NOMO-1 treated with DMSO at 0.1 percent for 48 hours (cell line): ENCODE data around the gene USP3.

ENCODE experiments used
- DNase-seq: peaks from one replicate; lab custom pipeline; 2025; ENCODE audit not compliant: unreplicated experiment; lab: John Stamatoyannopoulos, UW

Gene USP3

DNA sequence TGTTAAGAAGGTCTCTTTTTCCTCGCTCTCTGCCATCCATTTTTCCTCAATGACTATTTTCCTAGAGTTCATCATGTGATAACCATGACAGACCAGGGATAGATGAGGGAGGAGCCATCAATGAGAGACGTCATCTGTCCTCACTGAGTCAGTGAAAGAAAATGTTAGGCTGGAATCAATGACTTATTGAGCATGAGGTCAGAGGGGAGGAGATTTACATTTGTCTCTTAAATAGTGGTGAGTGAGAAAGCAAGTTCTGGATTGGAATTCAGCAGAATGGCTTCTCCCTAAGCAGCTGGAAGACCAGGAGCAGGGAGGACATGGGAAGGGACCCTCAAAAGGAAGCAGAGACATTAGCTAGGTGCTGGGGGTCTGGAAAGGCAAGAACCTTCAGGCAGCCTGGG lies 28.2 kb upstream of the USP3 start:
- DNase-seq = no peak

- no peak for DNase-seq
Measured at GRCh38 chr15:63478243-63478642, 26.1 kb upstream of the USP3 start.

- DNase-seq = no peak
Measured at GRCh38 chr15:63480441-63480821, 24.0 kb upstream of the USP3 start.

DNA sequence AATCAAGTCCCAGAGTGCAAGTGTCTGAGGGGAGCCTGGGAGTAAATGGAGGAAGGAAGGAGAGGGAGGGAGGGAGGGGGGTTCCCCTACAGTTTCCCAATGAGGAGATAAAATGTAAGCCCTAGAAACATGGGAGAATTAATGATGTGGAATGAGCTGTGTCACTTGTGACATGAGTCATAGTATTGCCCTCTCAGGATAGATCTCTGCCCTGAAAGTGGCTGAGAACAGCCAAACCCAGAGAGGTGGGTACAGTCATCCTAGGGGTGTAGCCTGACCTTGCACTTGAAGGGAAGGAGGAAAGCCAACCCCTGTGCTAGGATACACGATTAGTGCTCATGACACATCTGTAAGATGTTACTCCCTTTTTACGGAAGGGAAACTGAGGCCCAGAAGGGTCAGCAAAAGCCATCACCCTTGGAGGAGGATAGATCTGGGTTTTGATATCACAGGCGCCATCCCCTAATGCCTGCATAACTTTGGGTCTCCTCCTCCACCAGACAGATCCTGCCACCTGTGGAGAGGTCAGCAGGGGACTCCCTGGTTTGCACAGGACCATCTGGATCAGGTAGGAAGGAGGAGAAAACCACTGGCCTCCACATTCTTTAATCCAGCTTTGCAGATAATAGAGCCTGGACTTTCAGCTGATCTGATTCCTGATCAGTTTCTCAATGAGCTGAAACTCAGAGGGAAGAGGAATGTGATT lies 23.1 kb upstream of the USP3 start:
- DNase-seq = no peak

DNA sequence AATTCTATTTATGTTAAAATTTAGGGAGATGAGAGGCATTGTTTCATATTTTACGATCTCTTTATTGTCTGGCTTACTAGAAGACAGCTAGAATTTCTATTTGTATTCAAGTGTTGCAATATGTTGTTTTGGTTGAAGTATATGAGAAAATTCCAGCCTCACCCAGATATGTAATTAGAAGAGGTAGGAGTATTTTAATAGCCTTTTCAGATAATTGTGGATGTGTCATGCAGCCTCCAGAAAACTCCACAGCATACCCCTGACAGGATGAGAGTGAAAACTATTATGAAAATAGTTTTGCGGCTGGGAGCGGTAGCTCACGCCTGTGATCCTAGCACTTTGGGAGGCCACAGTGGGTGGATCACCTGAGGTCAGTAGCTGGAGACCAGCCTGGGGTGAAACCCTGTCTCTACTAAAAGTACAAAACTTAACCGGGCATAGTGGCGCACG lies 21.5 kb upstream of the USP3 start:
- no peak for DNase-seq

DNA sequence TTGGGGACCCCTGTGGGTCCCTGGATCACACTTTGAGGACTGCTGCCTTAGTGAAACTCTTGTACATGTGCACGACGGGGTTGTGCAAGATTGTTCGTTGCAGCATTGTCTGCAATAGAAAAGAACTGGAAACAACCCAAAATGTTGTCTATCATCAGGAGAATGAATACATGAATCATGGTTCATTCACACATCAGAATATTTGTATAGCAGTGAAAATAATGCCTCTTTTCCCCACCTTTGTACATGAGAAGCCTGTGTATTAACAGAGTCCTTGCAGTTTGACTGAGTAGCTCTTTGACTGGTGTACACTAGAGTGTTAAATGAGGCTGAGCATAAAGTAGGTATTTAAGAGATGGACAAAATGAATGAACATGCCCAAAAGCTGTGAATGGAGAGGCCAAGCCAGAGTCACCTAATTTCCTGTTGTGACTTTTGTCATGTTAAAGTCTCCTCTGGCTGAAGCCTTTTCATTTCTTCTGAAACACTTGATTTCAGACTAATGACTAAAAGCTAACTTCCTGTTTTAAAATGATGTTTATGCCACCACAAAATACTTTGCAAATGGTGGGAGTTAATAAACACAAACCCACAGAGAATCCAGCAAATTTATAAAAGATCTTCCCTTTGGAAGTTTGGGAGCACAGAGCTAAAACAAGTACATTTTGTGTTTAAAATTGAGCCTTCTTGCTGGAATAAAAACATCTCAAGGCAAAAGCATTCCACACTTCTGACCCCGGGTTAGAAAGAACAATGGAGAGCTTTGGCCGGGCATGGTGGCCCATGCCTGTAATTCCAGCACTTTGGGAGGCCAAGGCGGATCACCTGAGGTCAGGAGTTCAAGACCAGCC lies 20.6 kb upstream of the USP3 start:
- DNase-seq = peak; percentile 54

DNA sequence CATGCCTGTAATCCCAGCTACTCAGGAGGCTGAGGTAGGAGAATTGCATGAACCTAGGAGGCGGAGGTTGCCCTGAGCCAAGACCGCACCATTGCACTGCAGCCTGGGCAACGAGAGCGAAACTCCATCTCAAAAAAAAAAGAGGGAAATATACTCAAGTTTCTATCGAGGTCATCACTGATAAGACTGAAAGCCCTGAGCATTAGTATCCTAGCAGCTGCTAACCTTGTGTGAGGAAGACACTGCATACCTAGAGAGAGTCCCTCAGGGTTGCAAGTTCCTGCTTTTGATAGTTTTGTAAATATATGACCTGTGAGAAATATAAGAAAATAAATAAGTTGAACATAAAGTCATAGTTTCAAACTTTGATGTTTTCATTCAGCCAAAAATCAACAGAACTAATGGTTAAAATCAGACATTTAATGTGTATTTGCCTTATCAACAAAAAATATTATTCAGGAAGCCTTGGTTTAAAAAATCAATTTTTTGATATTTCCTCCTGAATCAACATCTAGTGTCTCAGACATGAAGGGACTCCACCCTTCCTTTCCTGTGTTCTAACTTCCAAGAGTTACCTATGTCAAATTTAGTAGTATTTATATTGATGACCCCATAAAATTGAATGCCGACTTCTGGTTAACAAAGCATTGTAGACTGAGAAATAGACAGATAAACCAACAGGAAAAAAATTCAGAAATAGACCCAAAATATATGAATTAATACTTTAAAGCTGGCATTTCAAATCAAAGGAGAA lies 19.8 kb upstream of the USP3 start:
- DNase-seq = no peak

DNA sequence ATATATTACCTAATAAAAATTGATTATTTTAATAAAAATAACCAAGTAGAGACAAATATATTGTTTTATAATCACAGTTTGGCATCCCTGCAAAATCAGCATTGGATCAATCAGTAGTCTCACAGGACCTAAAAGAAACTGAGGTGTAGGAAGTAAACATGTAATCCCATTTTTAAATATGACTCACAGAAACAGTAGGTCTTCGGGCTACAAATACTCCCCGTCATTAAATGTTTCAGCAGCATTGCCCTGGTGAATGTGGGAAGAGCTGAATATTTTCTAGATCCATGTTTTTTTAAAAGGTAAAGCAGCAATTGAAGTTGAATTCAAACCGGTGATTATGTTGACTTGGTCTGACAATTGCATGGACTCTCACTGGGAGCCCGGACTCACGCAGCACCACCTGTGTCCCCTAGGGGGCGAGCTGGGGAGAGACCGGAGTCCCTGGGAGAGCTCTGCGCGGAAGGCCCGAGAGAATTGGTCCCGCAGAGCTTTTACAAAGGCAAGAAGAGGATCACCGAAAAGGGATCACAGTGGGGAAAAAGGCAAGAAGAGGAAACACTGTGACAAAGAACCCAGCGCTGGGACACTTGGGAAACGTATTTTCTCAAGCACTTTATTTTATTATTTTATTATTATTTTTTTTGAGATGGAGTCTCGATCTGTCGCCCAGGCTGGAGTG lies 17.2 kb upstream of the USP3 start:
- DNase-seq = peak; percentile 78

GRCh38 chr15:63487758-63488397 lies 16.5 kb upstream of the USP3 start:
- peak; percentile 33 for DNase-seq

- no peak for DNase-seq
Measured at GRCh38 chr15:63488398-63488960, 15.9 kb upstream of the USP3 start.

DNA sequence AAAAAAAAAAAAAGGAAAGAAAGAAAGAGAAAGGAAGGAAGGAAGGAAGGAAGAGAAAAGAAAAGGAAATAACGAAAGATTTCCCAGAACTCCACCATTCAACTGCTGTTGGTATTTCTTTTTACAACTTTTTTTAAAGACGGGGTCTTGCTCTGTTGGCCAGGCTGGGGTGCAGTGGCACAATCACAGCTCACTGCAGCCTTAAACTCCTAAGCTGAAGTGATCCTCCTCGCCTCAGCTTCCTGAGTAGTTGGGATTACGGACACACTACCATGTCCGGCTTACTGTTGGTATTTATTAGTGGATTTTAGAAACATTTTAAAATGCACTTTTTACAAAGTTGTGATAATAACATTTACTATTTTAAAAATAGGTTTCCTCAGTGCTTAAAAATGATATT lies 15.0 kb upstream of the USP3 start:
- no peak for DNase-seq

DNA sequence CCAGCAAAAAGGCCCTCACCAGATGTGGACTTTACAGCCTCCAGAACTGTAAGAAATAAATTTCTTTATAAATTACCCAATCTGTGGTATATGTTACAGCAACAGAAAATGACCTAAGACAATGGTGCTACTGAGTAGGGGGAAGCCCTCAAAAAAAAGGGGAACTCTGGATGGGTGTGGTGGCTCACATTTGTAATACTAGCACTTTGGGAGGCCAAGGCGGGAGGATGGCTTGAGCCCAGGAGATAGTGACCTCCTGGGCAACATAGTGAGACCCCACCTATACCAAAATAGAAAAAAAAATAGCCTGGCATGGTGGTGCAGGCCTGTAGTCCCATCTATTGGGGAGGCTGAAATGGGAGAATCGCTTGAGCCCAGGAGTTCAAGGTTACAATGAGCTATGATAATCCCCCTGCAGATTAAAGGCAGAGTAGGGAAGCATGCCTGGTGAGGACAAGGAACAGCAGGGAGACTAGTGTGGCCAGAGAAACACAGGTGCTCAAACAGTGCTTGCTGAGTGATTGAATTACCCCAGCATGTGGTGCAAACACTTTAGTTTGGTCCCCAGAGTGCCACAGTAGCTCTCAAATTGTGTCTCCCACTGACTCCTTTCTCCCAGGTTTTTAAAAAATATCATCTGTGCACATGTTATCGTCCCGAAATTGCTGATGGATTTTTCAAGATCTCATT lies 13.9 kb upstream of the USP3 start:
- DNase-seq = peak; percentile 93

DNA sequence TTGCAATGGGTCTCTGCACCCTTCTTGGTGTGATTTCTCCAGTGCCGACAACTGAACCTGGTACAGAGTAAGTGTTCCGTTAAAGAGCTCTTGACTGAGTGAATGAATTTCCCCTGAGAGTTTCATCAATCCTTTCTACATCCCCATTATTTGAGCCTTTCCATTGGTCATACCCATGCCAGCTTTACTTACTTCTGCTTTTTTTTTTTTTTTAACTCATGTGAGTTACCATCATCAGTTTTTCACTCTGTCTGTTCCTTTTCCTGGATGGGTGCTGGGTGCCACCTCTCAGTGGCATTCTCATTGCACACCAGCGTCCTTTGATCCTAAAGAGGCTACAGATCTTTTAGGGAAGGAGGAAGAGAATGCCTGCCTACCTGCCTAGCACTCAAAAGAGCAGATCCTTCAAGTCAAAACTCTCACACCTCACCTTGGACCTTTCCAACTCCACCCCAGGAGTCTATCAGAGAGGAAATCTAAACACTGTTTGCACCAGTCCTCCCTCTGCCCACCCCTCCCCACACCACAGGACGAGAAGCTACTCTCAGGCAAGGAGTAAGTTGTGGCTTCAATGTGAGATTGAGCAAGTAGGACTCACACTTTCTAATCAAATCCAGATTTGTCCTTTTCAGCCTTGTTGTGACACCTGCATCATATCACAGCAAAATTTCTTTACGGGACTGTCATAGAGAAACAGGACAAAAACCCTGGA lies 13.1 kb upstream of the USP3 start:
- peak; percentile 96 for DNase-seq

- DNase-seq = no peak
Measured at GRCh38 chr15:63491979-63492378, 12.4 kb upstream of the USP3 start.

- DNase-seq = no peak
Measured at GRCh38 chr15:63492541-63493077, 11.8 kb upstream of the USP3 start.

GRCh38 chr15:63493436-63493835 lies 11.0 kb upstream of the USP3 start:
- no peak for DNase-seq

GRCh38 chr15:63494408-63494807 lies 10.0 kb upstream of the USP3 start:
- DNase-seq = no peak

- no peak for DNase-seq
Measured at GRCh38 chr15:63495343-63495742, 9.1 kb upstream of the USP3 start.
